GM12892 (cell line): ENCODE measurements around the gene TAF3.
"Not testable (repeated sequence)": the region's sequence is repeated elsewhere in the genome, so short reads cannot be mapped to it uniquely, and the experiment has no call there.

Source experiments
- DNase-seq: peaks from one replicate; pipeline ENCODE4 v3.0.0; 2011; ENCODE audit not compliant: insufficient read length
- FAIRE-seq: peaks from 2 replicates; lab custom pipeline; 2011; peaks lifted over from hg19 to GRCh38; lab: Jason Lieb, UNC
- POLR2A ChIP-seq: IDR thresholded peaks from 2 replicates; pipeline ENCODE4 v1.6.1; 2011; ENCODE audit warnings: low read depth, low read length, control low read depth
- POLR2AphosphoS5 ChIP-seq: IDR thresholded peaks from 2 replicates; pipeline ENCODE4 v1.6.1; 2011; ENCODE audit warnings: low read depth, low read length, control low read depth
- TAF1 ChIP-seq: IDR thresholded peaks from 2 replicates; pipeline ENCODE4 v1.6.1; 2011; ENCODE audit warnings: low read depth, mild to moderate bottlenecking, control low read depth, low read length, borderline replicate concordance

Gene TAF3

GRCh38 chr10:8006274-8006999, 188.1 kb downstream of the TAF3 start:
- TF ChIP-seq POLR2A (no peak), TAF1 (no peak), POLR2AphosphoS5 (no peak)
- DNase-seq = no peak
- FAIRE-seq = no peak

- TF ChIP-seq POLR2AphosphoS5 = no peak
- no peak for TF ChIP-seq POLR2A
- TF ChIP-seq TAF1 = no peak
- FAIRE-seq (no peak), DNase-seq (no peak)
These were observed 190.7 kb downstream of the TAF3 start for GRCh38 chr10:8009031-8009430.

- DNase-seq (no peak), FAIRE-seq (no peak)
- TF ChIP-seq POLR2A (no peak), POLR2AphosphoS5 (no peak), TAF1 (no peak)
These were observed 194.7 kb downstream of the TAF3 start for GRCh38 chr10:8013006-8013405.

DNA sequence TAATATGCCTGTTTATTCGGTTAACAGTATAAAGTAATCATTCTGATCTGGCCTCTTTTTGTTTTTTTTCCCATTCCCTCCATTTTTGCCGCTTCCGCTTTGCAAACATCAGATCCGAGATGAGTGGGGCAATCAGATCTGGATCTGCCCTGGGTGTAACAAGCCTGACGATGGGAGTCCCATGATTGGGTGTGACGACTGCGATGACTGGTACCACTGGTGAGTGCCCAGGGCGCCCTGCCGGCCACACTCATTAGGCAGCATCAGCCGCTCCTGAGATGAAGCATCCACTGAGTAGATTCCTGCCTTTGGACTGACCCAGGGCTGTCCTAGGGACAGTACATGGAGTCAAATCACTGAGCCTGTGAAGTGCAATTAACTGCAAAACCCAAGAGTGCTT, 195.3 kb downstream of the TAF3 start:
- TF ChIP-seq TAF1 (no peak), POLR2AphosphoS5 (no peak), POLR2A (no peak)
- no peak for FAIRE-seq
- DNase-seq = no peak

DNA sequence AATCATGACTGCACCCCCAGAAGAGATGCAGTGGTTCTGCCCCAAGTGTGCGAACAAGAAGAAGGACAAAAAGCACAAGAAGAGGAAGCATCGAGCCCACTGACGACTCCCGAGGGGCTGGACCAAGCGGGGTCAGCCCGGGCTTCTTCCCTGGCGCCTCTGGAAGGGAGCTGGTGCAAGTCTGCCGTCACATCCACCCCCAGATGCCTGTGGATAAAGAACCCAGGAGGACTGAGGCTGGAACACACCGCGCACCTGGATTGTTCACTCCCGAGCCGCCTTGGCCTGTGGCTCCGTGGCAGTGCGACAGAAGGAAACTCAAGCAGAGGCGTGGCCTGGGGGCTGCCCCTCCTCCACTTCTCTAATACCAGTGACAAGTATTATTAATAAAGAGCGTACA, 196.3 kb downstream of the TAF3 start:
- TF ChIP-seq TAF1 (no peak), POLR2A (no peak), POLR2AphosphoS5 (no peak)
- FAIRE-seq (no peak), DNase-seq (no peak)

- FAIRE-seq = no peak
- no peak for DNase-seq
- no peak for TF ChIP-seq TAF1
- TF ChIP-seq POLR2AphosphoS5 = no peak
- no peak for TF ChIP-seq POLR2A
These were observed 199.0 kb downstream of the TAF3 start for GRCh38 chr10:8017277-8017676.

DNA sequence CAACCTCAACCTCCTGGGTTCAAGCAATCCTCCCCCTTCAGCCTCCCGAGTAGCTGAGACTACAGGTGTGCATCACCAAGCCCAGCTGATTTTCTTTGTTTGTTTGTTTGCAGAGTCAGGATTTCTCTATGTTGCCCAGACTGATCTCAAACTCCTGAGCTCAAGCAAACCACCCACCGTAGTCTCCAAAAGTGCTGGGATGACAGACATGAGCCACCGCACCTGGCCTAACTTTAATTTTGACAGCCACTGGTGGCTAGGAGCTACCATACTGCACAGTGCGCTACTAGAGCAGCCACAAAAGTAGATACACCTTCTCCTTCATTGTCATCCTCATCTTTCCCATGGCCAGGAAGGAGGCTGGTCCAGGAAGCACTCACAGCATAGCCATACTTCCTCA, 205.0 kb downstream of the TAF3 start:
- no peak for DNase-seq
- TF ChIP-seq TAF1 (no peak), POLR2AphosphoS5 (no peak), POLR2A (no peak)
- no peak for FAIRE-seq

DNA sequence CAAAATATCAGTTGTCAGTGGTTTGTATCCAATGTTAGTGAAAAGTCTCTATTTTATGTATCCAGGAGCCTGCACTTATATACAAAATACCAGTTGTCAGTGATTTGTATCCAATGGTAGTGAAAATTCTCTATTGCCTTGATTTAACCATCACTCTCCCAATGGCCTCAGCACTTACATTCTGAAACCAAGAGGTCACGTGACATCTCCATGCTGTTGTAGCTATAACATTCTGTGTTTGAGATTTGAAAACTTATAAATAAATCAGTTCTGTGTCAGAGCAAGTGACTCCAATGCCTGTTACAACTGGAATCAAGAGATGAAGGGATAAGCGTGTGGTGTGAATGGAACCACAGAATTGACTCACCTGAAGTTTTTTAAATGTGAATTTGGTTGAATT, 205.5 kb downstream of the TAF3 start:
- DNase-seq = no peak
- no peak for FAIRE-seq
- TF ChIP-seq POLR2A (no peak), POLR2AphosphoS5 (no peak), TAF1 (no peak)

DNA sequence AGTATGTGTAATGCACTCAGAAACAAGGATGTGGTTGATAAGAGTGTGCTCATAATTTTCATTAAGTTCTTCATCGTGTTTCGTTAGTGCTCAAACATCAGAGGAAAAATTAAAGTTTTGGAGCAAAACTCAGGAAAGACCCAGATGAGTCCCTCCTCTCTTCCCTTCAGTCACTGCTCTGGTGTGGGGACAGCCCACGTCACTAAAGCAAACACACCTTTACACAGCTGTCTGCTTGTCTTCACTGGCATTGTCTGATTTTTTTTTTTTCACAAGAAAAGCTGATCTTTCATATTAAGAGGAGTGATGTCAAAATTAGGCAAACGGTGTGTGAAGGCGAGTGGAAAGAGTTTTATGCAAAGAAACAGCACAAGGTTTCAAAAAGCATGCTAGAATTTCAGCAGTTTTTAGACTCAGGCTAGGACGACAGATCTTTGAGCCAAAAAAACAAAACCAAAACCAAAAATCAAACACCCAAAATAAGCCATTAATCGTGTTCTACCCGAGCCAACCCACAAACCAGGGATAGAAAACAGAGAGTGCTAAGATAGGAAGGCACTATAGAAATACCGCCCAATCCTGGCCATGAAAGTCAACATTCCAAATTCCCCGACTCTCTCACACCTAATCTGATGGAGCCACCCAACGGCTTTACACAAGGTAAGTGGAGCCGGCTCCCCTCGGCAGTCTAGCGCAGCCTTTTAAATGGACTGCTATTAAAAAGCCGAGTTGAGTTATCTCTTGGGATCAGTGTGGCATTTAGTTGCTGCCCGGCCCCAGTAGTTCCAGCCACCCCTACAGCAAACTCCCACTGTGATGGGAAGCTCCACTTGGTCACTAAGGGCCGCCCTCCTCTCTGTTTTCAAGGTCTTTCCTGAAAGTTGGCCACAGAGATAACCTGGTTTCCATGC, 208.3 kb downstream of the TAF3 start:
- no peak for TF ChIP-seq TAF1
- FAIRE-seq (no peak), DNase-seq (no peak)

- FAIRE-seq, DNase-seq: not testable (repeated sequence)
These were observed 212.9 kb downstream of the TAF3 start for GRCh38 chr10:8031211-8031610.

- TF ChIP-seq TAF1 (no peak), POLR2A (no peak), POLR2AphosphoS5 (no peak)
- FAIRE-seq = no peak
These were observed 214.3 kb downstream of the TAF3 start for GRCh38 chr10:8032558-8032957.

More at GRCh38 chr10:8032558-8032957, 214.3 kb downstream of the TAF3 start:
- DNase-seq = no peak
